Activated naive CD4-positive, alpha-beta T cell treated with Interleukin-2 at 50 U/mL for 16 hours (primary cell): ENCODE measurements around the gene TMEM106A.
A peak's percentile ranks its signal among the peaks of the same experiment; 100 is the strongest.
"Not testable (repeated sequence)": the region's sequence is repeated elsewhere in the genome, so short reads cannot be mapped to it uniquely, and the experiment has no call there.

Experiments
- DNase-seq: peaks from one replicate; pipeline ENCODE4 v3.0.0-alpha.2; 2020

Gene TMEM106A, protein sequence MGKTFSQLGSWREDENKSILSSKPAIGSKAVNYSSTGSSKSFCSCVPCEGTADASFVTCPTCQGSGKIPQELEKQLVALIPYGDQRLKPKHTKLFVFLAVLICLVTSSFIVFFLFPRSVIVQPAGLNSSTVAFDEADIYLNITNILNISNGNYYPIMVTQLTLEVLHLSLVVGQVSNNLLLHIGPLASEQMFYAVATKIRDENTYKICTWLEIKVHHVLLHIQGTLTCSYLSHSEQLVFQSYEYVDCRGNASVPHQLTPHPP

DNA sequence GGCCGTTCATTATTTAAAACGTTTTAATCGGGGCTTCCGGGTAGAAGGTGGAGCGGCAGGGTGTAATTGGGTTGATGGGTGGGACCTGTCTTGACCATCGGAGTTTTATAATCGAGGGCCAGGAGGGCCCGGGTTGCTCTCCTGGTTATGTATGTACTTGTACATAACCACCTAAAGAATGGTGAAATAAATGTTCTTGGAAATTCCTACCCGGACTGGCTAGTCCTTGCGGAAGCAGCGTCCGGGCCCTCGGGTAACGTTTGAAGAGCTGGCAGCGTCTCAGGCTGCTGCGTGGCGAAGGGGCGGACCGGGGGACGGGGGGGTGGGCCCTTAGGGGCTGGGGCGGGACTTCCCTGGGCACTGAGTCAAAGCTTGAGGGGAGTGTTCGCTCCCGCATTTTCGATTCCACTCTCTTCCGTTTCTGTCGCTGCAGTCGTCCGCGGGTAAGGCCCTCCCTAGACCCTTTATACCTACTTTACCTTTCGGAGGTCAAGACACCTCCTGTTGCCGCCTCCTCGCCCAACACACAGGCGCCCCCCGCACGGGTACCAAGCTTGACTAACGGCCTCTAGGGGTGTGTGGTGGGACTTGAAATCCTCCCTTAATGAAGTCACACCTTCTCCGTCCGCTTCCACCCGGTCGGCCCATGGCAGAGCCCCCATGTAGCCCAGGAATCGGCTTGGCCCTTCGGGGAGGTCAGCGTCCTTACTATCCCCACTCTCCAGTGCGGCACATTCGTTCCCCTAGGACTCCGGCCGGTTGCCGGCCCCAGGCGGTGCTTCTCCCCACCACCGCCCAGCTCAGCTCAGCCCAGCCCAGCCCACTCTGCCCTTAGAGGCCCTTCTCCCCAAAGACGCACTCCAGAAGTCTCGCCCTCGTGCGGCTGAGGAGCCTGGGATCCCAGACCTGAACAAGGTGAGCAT is at the start of gene TMEM106A:
Gene TMEM106A, plus strand, starts transcription at position 396 of the 923 bp plus-strand sequence. CDS start 1,167 bp downstream, outside the sequence.
- DNase-seq, result peak; percentile 78

DNA sequence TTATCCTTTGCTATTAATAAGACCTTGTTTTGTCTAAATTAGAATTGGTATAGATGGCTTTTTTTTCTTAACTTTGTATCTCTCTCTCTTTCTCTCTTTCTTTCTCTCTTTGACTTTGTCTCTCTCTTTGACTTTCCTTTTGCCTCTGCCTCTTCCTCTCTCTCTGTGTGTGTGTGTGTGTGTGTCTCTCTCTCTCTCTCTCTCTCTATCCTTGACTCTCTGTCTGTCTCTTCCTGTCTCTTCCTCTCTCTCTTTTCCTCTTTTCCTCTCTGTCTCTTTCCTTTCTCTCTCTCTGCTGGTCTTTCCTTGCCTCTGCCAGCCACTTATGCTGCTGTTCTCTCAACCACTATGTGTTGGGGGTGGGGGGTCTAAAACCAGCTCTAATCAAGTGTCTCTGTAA is 45.7 kb upstream of the TMEM106A start:
- DNase-seq, result not testable (repeated sequence)

- DNase-seq, result no peak
Measured at GRCh38 chr17:43169561-43170139, 42.0 kb upstream of the TMEM106A start.

- peak; percentile 89 for DNase-seq
Measured at GRCh38 chr17:43170140-43170765, 41.4 kb upstream of the TMEM106A start.

DNA sequence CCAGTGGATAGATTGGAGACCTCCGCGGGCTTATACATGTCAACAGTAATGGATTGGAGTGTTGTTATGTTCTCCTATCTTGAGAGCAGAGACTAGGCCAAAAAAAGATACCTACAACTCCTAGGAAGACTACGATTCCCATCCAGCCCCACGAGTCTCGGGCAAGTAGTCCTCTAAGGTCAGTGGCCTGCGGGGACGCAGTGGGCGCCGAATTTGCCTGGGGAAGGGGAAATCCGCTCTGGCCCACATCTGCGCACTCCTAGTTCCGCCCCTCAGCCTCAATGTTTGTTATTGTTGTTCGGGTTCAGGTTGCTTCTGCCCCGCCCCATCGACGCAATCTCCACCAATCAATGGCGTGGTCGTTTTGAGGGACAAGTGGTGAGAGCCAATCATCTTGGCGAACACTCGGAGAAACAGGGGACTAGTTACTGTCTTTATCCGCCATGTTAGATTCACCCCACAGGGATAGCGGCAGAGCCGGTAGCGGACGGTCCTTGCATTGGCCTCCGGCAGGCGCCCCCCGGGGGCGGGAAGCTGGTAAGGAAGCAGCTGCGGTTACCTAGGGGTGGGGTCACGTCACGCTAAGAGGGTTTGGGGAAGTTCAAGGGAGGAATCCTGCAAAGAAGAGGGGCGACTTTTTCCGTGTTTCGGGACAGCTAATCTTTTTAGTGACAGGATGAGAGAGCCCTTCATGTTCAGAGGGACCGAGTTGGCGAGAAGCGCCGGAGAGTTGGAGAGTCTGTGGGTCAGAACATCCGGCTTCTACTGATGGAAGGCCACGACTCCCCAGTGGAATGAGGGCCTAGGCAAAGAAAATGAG is 40.7 kb upstream of the TMEM106A start, which contains the start of gene NBR1:
Gene NBR1, plus strand, starts transcription at position 449 of the 820 bp plus-strand sequence. CDS start 4,586 bp downstream, outside the sequence.
- DNase-seq, result peak; percentile 96

GRCh38 chr17:43171586-43172487 is 39.8 kb upstream of the TMEM106A start:
- DNase-seq, result peak; percentile 4

GRCh38 chr17:43175213-43176118 is 36.2 kb upstream of the TMEM106A start:
- DNase-seq, result no peak

DNA sequence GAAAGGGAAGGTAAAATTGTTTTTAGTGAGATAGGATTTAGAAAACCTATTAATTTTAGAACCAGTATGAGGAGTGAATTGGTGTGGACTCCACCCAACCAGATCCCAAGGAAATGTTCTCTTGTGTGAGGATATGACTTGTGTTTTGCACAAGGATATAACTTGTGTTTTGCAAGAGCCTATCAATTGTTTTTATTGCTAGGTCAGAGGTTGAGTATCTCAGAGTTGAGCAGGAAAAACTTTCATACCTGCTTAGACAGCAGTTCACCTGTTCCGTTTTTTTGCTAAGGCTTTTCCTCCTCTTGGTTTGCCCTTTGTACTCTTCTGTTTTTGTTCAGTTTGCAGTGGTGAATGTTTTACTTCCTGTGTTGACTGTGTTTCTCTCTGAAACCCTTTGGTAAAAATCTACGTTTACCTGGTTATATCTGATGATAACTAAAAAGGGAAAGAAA is 35.5 kb upstream of the TMEM106A start:
- DNase-seq, result no peak

- no peak for DNase-seq
Measured at GRCh38 chr17:43183921-43184320, 27.8 kb upstream of the TMEM106A start.

DNA sequence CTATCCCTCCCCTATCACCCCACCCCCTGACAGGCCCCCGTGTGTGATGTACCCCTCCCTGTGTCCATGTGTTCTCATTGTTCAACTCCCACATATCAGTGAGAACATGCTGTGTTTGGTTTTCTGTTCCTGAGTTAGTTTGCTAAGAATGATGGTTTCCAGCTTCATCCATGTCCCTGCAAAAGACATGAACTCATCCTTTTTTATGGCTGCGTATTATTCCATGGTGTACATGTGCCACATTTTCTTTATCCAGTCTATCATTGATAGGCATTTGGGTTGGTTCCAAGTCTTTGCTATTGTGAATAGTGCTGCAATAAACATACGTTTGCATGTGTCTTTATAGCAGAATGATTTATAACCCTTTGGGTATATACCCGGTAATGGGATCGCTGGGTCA is 25.0 kb upstream of the TMEM106A start:
- DNase-seq, result not testable (repeated sequence)

DNA sequence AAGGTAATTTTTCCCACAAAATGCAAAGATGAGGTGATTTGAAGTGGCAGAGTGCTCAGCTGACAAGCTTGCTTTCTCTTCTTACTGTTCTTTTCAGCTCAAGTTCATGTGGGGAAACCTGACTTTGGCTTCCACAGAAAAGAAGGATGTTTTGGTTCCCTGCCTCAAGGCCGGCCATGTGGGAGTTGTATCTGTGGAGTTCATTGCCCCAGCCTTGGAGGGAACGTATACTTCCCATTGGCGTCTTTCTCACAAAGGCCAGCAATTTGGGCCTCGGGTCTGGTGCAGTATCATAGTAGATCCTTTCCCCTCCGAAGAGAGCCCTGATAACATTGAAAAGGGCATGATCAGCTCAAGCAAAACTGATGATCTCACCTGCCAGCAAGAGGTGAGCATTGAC is 18.4 kb upstream of the TMEM106A start:
- DNase-seq, result no peak

GRCh38 chr17:43199633-43200032 is 12.0 kb upstream of the TMEM106A start:
- no peak for DNase-seq

GRCh38 chr17:43200127-43200526 is 11.5 kb upstream of the TMEM106A start:
- no peak for DNase-seq

DNA sequence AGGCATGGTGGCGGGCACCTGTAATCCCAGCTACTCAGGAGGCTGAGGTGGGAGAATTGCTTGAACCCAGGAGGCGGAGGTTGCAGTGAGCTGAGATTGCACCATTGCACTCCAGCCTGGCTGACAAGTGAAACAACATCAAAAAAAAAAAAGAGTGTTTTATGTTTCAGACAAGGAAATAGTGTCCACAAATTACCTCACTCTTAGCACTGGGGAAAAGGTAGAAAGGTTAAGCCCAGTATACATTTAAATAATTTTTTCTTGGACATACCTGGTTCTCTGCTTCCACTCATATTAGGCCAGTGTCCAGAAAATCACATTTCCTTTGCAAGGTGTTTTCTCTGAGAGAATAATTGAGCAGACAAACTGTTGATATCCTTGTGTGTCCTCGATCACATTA is 8.7 kb upstream of the TMEM106A start:
- DNase-seq, result not testable (repeated sequence)

DNA sequence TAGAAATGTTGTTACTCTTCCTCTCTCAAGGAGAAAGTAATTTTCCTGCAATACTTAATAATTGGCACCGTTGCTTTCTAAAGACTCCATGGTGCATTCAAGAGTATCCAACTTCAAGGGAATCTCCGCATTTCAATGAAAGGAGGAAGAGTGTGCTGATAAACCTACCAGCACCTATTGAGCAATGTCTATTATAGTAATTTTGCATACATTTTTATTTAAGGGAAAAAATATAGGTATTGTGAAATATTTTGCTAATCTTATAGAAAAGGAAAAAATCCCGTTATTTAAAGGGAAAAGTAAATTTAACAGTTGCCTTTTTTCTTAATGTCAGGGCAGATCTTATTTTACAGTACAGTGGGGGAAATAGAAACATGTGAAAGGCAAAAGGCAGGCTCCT is 1.1 kb upstream of the TMEM106A start:
- no peak for DNase-seq

DNA sequence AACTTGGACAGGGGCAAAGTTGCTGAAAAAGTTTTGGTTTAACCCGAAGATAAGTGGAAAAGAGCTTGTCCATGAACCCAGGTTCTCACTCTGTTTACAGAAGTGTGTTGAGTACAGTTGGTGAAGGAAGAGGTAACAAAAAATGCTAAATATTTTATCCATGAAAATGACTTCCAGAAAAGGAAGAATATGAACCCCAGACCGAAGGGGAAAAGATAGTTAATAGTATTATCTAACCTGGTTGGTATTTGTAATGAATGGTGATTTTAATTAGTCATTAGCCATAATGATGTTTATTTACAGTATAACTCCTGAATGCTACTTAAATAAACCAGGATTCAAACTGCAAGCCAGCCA is 574 bp upstream of the TMEM106A start:
- no peak for DNase-seq

DNA sequence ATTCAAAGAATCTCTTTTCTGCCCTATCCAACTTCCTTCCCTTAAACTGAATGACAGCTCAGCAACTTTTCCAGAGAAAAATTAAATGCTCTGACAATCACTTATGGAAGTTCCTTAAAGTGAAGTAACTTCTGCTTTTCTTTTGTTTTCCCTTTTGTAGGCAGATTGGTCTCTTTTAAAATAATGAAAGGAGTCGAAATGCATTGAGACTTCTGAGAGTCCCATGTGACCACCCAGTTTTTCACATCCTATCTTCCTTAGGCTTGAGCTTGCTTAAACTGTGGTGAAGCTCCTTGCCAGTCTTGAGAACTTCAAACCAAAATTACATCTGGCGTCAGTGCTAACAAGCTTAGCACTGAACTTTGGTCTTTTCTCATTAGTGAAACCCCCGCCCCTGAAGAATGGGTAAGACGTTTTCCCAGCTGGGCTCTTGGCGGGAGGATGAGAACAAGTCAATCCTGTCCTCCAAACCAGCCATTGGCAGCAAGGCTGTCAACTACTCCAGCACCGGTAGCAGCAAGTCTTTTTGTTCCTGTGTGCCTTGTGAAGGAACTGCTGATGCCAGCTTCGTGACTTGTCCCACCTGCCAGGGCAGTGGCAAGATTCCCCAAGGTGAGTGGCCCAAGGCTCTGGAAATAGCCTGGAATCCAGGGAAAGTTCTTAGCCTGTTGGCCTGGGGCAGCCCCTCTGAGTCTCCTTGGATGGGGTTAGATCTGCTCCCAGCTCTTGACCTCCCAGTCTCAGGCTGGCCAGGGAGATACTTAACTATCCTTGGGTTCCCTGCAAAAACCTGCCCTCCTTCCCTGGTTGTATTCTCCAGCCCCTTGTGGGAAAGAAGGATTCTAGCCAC is 1.2 kb downstream of the TMEM106A start:
- no peak for DNase-seq

- no peak for DNase-seq
Measured at GRCh38 chr17:43213545-43213944, 1.9 kb downstream of the TMEM106A start.

DNA sequence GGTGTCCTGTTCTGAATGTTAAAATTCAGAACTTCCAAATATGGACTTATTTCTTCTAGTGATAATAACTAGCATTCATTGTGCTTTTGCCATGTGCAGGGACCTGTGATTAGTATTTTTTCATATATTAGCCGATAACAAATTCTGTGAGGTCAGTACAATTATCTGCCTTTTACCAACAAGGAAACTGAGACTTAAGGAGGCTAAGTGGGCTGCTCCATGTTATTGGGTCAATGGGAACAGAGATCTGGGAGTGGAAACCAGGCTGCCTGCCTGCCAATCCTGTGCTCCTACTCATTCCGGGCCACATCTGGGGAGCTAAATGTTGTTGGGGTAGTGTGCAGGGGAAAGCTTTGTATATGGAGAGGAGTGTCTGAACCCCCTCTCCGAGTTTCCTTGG is 3.7 kb downstream of the TMEM106A start:
- no peak for DNase-seq
